Measurements from ENCODE around the gene CD70. TPM values are rescaled to one million over a fixed set of nuclear protein-coding genes. Genes with fewer than 3 reads are reported as not detected.
"Not testable (repeated sequence)": the region's sequence is repeated elsewhere in the genome, so short reads cannot be mapped to it uniquely, and the experiment has no call there.

The CD70 gene
- polyA plus RNA-seq, 3 donors = not detected

GRCh38 chr19:6598254-6598892 is 7.4 kb upstream of the CD70 start:
- not testable (repeated sequence) for DNase-seq (ENCODE audit: low read depth in 3 of 3, low spot score in 2 of 3)

DNA sequence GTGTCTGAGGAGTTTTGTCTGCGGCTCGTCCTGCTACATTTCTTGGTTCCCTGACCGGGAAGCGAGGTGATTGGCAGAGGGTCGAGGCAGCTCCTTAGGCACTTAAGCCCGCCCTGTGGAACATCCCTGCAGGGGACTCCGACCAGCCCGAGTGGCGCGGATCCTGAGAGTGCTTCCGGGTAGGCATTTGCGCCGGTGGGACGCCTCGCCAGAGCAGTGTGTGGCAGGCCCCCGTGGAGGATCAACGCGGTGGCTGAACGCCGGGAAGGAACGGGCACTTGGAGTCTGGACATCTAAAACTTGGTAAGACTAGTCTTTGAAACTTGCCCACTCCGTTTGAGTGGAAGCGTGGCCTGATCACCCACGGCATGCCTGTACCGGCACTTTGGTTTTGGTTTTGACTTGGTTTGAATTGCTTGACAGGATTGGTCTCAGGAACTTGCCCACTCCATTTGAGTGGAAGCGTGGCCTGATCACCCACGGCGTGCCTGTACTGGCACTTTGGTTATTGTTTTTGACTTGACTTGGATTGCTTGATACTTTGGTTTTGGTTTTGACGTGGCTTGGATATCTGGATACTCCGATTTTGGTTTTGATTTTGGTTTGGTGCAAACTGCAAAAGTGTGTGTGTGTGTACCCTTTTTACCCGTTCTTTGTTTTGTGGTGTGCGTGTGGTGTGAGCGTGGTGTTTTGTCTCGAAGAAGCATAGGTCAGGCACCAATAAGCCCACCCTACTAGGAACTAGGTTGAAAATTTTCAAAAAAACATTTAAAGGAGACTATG is 6.7 kb upstream of the CD70 start:
- not testable (repeated sequence) for DNase-seq (ENCODE audit: low read depth in 3 of 3, low spot score in 2 of 3)

GRCh38 chr19:6596621-6597020 is 5.7 kb upstream of the CD70 start:
- no peak for DNase-seq (ENCODE audit: low read depth in 3 of 3, low spot score in 2 of 3)

- no peak for DNase-seq (ENCODE audit: low read depth in 3 of 3, low spot score in 2 of 3)
Measured at GRCh38 chr19:6593651-6594416, 2.9 kb upstream of the CD70 start.

GRCh38 chr19:6590258-6590826 is 608 bp downstream of the CD70 start:
- DNase-seq (ENCODE audit: low read depth in 3 of 3, low spot score in 2 of 3) = no peak

- DNase-seq (ENCODE audit: low read depth in 3 of 3, low spot score in 2 of 3) = no peak
Measured at GRCh38 chr19:6589711-6590257, 1.2 kb downstream of the CD70 start.

GRCh38 chr19:6588508-6589345 is 2.2 kb downstream of the CD70 start:
- DNase-seq (ENCODE audit: low read depth in 3 of 3, low spot score in 2 of 3) = no peak

GRCh38 chr19:6587998-6588507 is 2.9 kb downstream of the CD70 start:
- DNase-seq (ENCODE audit: low read depth in 3 of 3, low spot score in 2 of 3) = no peak

DNA sequence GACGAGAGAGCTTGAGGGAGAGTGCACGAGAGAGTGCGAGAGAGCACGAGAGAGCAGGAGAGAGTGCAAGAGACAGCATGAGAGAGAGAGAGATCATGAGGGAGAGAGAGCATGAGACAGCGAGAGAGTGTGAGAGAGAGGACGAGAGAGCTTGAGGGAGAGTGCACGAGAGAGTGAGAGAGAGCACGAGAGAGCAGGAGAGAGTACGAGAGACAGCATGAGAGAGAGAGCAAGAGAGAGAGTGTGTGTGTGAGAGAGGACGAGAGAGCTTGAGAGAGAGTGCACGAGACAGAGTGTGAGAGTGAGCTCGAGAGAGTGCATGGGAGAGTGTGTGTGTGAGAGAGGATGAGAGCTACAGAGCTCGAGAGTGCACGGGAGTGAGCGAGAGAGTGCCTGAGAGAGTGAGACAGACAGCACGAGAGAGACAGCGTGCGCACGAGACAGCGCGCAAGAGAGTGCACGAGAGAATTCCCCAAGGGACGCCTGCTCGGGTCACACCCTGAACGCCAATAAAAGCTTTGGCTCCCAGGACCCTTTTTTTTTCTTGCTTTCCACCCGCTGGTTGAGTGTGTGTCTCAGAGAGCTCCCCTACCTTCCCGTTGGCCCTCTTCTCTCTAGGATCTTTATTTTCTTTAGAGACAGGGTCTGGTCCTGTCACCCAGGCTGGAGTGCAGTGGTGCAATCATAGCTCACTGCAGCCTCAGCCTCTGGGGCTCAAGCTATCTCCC is 3.7 kb downstream of the CD70 start:
- no peak for DNase-seq (ENCODE audit: low read depth in 3 of 3, low spot score in 2 of 3)

DNA sequence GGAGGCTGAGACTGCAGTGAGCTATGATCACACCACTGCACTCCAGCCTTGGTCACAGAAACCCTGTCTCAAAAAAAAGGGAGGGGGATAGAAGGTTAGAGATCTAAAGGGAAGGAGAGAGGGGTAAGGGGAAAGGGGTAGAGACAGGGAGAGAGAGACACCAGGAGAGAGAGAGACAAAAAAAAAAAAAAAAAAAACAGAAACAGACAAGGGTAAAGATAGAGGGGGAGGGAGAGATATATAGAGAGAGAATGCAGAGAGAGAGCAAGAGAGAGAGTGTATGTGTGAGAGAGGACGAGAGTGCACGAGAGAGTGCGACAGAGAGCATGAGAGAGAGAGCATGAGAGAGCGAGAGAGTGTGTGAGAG is 4.2 kb downstream of the CD70 start:
- no peak for DNase-seq (ENCODE audit: low read depth in 3 of 3, low spot score in 2 of 3)

GRCh38 chr19:6586056-6586455 is 4.9 kb downstream of the CD70 start:
- DNase-seq (ENCODE audit: low read depth in 3 of 3, low spot score in 2 of 3) = no peak

- not testable (repeated sequence) for DNase-seq (ENCODE audit: low read depth in 3 of 3, low spot score in 2 of 3)
Measured at GRCh38 chr19:6582515-6583484, 8.2 kb downstream of the CD70 start.

DNA sequence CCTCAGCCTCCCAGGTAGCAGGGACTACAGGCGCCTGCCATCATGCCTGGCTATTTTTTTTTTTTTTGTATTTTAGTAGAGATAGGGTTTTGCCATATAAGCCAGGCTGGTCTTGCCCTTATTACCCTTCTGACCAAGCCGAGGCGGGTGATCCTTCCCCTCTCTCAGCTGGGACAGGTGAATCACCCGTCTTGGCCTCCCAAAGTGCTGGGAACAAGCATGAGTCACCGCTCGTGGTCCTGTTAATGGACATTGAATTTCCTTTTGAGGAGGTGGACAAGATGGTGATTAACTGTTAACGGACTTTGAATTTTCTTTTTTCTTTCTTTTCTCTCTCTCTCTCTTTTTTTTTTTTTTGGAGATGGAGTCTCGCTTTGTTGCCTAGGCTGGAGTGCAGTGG is 10.6 kb downstream of the CD70 start:
- no peak for DNase-seq (ENCODE audit: low read depth in 3 of 3, low spot score in 2 of 3)

DNA sequence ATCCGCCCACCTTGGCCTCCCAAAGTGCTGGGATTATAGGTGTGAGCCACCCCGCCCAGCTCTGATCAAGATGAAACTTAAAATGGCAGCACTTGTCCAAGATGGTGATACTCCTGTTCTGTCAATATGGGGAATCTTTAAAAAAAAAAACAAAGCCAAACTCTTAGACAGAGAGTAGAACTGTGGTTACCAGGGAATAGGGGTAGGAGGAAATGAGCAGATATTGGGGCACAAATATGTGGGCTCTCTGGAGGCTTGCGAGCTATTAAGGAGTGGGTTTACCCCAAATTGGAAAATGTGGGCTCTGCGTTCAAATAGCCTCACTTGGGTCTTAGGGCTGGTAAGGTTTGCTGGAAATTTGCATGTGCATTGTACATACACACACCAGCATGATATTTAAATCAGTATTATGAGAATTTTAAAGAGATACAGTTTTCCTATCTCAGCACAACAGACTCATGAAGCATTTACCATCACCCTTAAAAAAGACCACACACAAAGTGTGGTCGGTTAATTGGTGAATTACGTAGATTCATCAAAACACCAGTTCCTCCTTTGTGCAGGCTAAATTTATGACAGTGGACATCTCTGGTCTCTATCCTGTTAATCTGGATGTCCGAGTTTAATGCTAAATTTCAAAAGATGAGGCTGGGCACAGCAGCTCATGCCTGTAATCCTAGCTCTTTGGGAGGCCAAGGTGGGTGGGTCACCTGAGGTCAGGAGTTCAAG is 11.3 kb downstream of the CD70 start:
- DNase-seq (ENCODE audit: low read depth in 3 of 3, low spot score in 2 of 3) = no peak

GRCh38 chr19:6577476-6578125 is 13.3 kb downstream of the CD70 start:
- no peak for DNase-seq (ENCODE audit: low read depth in 3 of 3, low spot score in 2 of 3)

- no peak for DNase-seq (ENCODE audit: low read depth in 3 of 3, low spot score in 2 of 3)
Measured at GRCh38 chr19:6576869-6577475, 14.0 kb downstream of the CD70 start.

Measured in right renal cortex interstitium (tissue), 3 donors.